WTC11 (cell line): ENCODE data around the gene RRP8. TPM values are rescaled to one million over a fixed set of nuclear protein-coding genes. Genes with fewer than 3 reads are reported as not detected.
A peak's percentile ranks its signal among the peaks of the same experiment; 100 is the strongest.

Source experiments
- ATAC-seq: fragments of 200-7000 bp; cut with Tn5 transposase; 2 replicates; pipeline ENCODE4 v1.10.0; 2021; ENCODE audit warnings: mild to moderate bottlenecking, moderate library complexity
- CTCF ChIA-PET: fragments of 300-600 bp; sonication (Branson Sonifier 250); formaldehyde crosslinking; loops from one replicate; lab custom pipeline; 2021; ENCODE audit warnings: antibody characterized with exemption; lab: Charles Lee
- POLR2A ChIA-PET: fragments of 350-600 bp; sonication (Branson Sonifier 250); formaldehyde crosslinking; loops from one replicate; lab custom pipeline; 2021; ENCODE audit warnings: antibody characterized with exemption; lab: Charles Lee
- DNase-seq: peaks from one replicate; pipeline ENCODE4 v3.0.0; 2021; ENCODE audit warnings: low spot score
- H3K27ac Mint-ChIP-seq: 2 replicates; pipeline ENCODE4 v1.8.0; 2021; ENCODE audit warnings: mixed read lengths
- H3K27me3 Mint-ChIP-seq: 2 replicates; pipeline ENCODE4 v1.8.0; 2021; ENCODE audit warnings: low read depth, mild to moderate bottlenecking, moderate library complexity, mixed read lengths
- H3K36me3 Mint-ChIP-seq: 2 replicates; pipeline ENCODE4 v1.8.0; 2021; ENCODE audit warnings: mixed read lengths
- H3K4me1 Mint-ChIP-seq: 2 replicates; pipeline ENCODE4 v1.8.0; 2022; ENCODE audit warnings: mixed read lengths
- H3K4me3 Mint-ChIP-seq: 2 replicates; pipeline ENCODE4 v1.8.0; 2021; ENCODE audit warnings: mild to moderate bottlenecking, moderate library complexity, mixed read lengths
- H3K9me3 Mint-ChIP-seq: 2 replicates; pipeline ENCODE4 v1.8.0; 2021; ENCODE audit warnings: mixed read lengths
- ARID4B ChIP-seq: sonication (generic); formaldehyde crosslinking; IDR thresholded peaks from 2 replicates; pipeline ENCODE4 v1.8.0; 2023; ENCODE audit warnings: missing genetic modification reagents, mild to moderate bottlenecking, borderline replicate concordance
- CREB1 ChIP-seq: sonication (generic); formaldehyde crosslinking; IDR thresholded peaks from 2 replicates; pipeline ENCODE4 v1.8.0; 2023; ENCODE audit warnings: mild to moderate bottlenecking, missing genetic modification reagents
- E2F5 ChIP-seq: sonication (generic); formaldehyde crosslinking; IDR thresholded peaks from 2 replicates; pipeline ENCODE4 v1.8.1; 2022; ENCODE audit warnings: mild to moderate bottlenecking, moderate library complexity, missing genetic modification reagents
- JAZF1 ChIP-seq: fragments of 250-450 bp; sonication (Bioruptor Pico); IDR thresholded peaks from 2 replicates; pipeline ENCODE4 v1.9.0; 2021; ENCODE audit warnings: moderate library complexity, mild to moderate bottlenecking, inconsistent platforms
- NFATC4 ChIP-seq: fragments of 250-450 bp; sonication (Bioruptor Pico); IDR thresholded peaks from 2 replicates; pipeline ENCODE4 v1.9.0; 2021; ENCODE audit warnings: mild to moderate bottlenecking
- NR3C1 ChIP-seq: sonication (generic); formaldehyde crosslinking; conservative IDR thresholded peaks from 2 replicates; pipeline ENCODE4 v1.8.1; 2023; ENCODE audit warnings: low read depth, mild to moderate bottlenecking, missing genetic modification reagents
- PREB ChIP-seq: sonication (generic); formaldehyde crosslinking; IDR thresholded peaks from 2 replicates; pipeline ENCODE4 v1.8.1; 2022; ENCODE audit warnings: mild to moderate bottlenecking, missing genetic modification reagents, moderate library complexity, borderline replicate concordance
- SMAD4 ChIP-seq: sonication (generic); formaldehyde crosslinking; IDR thresholded peaks from 2 replicates; pipeline ENCODE4 v1.8.0; 2022; ENCODE audit warnings: mild to moderate bottlenecking, missing genetic modification reagents
- SOX15 ChIP-seq: fragments of 250-450 bp; sonication (Bioruptor Pico); IDR thresholded peaks from 2 replicates; pipeline ENCODE4 v1.9.0; 2021; ENCODE audit warnings: mild to moderate bottlenecking
- TEAD1 ChIP-seq: sonication (generic); formaldehyde crosslinking; IDR thresholded peaks from 2 replicates; pipeline ENCODE4 v1.8.0; 2022; ENCODE audit warnings: mild to moderate bottlenecking, missing genetic modification reagents
- USF1 ChIP-seq: sonication (generic); formaldehyde crosslinking; IDR thresholded peaks from 2 replicates; pipeline ENCODE4 v1.8.0; 2022; ENCODE audit warnings: mild to moderate bottlenecking, missing genetic modification reagents
- ZNF138 ChIP-seq: sonication (generic); formaldehyde crosslinking; conservative IDR thresholded peaks from 2 replicates; pipeline ENCODE4 v1.8.1; 2022; ENCODE audit warnings: mild to moderate bottlenecking, moderate library complexity, missing genetic modification reagents
- ZNF317 ChIP-seq: sonication (generic); formaldehyde crosslinking; IDR thresholded peaks from 2 replicates; pipeline ENCODE4 v1.8.1; 2023; ENCODE audit warnings: low read depth, mild to moderate bottlenecking, moderate library complexity, missing genetic modification reagents, borderline replicate concordance
- ZNF423 ChIP-seq: fragments of 250-450 bp; sonication (Bioruptor Pico); IDR thresholded peaks from 2 replicates; pipeline ENCODE4 v2.1.2; 2022; ENCODE audit warnings: mild to moderate bottlenecking, moderate library complexity
- total RNA-seq: library from RNA; stranded (reverse); gene quantifications from 3 replicates; pipeline ENCODE4 v1.2.3, GENCODE V29; 2021
- TF ChIP-seq, protein P1 (sequence below): sonication (generic); formaldehyde crosslinking; IDR thresholded peaks from 2 replicates; pipeline ENCODE4 v1.8.1; 2023; ENCODE audit warnings: mild to moderate bottlenecking, missing genetic modification reagents
- TF ChIP-seq, protein P2 (sequence below): sonication (generic); formaldehyde crosslinking; IDR thresholded peaks from 2 replicates; pipeline ENCODE4 v1.8.1; 2022; ENCODE audit warnings: low read depth, mild to moderate bottlenecking, moderate library complexity, missing genetic modification reagents, borderline replicate concordance
- TF ChIP-seq, protein P3 (sequence below): sonication (generic); formaldehyde crosslinking; IDR thresholded peaks from 2 replicates; pipeline ENCODE4 v1.8.0; 2022; ENCODE audit warnings: mild to moderate bottlenecking, missing genetic modification reagents
- TF ChIP-seq, protein P4 (sequence below): sonication (generic); formaldehyde crosslinking; IDR thresholded peaks from 2 replicates; pipeline ENCODE4 v1.8.1; 2023; ENCODE audit warnings: mild to moderate bottlenecking, moderate library complexity, missing genetic modification reagents
- TF ChIP-seq, protein P5 (sequence below): fragments of 200-600 bp; IDR thresholded peaks from 2 replicates; pipeline ENCODE4 v1.8.0; 2022; ENCODE audit warnings: antibody characterized with exemption

RRP8 gene
- total RNA-seq, 1 experiment from 2014 or later, result 15.0 TPM

DNA sequence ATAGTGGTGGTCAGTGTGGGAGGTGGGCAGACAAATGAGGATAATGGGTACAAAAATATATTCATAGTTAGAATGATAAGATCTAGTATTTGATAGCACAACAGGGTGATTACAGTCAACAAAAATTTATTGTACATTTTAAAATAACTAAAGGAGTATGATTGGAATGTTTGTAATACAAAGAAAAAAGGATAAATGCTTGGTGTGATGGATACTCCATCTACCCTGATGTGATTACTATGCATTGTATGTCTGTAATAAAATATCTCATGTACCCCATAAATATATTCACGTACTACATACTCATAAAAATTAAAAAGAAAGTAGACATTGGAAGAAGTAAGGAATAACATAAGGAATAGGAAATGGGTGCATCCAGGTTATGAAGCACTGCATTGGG is 15.4 kb downstream of the RRP8 start (continued):
- TF ChIP-seq ARID4B (CRISPR knock-in tag) (no peak), PREB (CRISPR knock-in tag) (no peak), USF1 (CRISPR knock-in tag) (no peak), SOX15 (CRISPR knock-in tag) (no peak), JAZF1 (no peak), SMAD4 (CRISPR knock-in tag) (no peak), NR3C1 (CRISPR knock-in tag) (no peak), ZNF423 (CRISPR knock-in tag) (no peak), TEAD1 (CRISPR knock-in tag) (no peak)
- TF ChIP-seq, protein P1, sequence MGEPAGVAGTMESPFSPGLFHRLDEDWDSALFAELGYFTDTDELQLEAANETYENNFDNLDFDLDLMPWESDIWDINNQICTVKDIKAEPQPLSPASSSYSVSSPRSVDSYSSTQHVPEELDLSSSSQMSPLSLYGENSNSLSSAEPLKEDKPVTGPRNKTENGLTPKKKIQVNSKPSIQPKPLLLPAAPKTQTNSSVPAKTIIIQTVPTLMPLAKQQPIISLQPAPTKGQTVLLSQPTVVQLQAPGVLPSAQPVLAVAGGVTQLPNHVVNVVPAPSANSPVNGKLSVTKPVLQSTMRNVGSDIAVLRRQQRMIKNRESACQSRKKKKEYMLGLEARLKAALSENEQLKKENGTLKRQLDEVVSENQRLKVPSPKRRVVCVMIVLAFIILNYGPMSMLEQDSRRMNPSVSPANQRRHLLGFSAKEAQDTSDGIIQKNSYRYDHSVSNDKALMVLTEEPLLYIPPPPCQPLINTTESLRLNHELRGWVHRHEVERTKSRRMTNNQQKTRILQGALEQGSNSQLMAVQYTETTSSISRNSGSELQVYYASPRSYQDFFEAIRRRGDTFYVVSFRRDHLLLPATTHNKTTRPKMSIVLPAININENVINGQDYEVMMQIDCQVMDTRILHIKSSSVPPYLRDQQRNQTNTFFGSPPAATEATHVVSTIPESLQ (CRISPR knock-in tag), result no peak

DNA sequence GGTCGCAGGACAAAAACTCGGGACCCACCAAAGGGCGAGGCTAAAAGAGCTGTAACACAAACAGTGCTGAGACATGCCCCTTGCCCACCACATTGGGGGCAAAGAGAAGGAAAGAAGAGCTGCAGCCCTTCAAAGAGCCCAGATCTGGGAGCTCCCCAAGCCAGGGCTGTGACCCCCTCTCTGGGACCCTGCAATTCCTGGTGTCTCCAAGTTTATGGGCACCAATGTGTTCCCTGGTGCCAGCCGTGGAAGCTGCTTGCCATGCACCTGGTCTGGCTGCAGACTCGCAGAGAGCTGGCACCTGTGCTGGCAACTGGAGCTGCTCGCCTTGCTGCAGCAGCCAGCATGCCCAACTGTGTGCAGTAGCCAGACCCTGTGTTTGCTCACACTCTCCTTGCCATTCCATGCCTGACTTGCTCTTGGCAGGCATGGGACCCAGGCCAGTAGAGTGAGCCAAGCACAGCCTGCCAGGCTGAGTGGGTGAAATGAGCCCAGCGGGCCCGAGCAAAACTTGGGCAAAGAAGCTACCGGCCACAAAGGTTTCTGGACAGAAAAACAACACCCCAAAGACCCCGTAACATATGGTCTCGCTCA is 16.0 kb downstream of the RRP8 start:
- CTCF ChIA-PET, result interaction anchor here (0.9 to 1.8 kb wide), 6 partner anchors 16 to 209 kb away, joined by 3 to 12 read pairs (median 5); partner anchors contain the start of gene TAF10
- peak; percentile 29 for ATAC-seq
- H3K4me1 Mint-ChIP-seq, result no peaks in the 10 kb centered on the region
- TF ChIP-seq, protein P2, sequence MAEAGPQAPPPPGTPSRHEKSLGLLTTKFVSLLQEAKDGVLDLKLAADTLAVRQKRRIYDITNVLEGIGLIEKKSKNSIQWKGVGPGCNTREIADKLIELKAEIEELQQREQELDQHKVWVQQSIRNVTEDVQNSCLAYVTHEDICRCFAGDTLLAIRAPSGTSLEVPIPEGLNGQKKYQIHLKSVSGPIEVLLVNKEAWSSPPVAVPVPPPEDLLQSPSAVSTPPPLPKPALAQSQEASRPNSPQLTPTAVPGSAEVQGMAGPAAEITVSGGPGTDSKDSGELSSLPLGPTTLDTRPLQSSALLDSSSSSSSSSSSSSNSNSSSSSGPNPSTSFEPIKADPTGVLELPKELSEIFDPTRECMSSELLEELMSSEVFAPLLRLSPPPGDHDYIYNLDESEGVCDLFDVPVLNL, result no peak
- TF ChIP-seq ZNF317, result no peak
- TF ChIP-seq, protein P3, sequence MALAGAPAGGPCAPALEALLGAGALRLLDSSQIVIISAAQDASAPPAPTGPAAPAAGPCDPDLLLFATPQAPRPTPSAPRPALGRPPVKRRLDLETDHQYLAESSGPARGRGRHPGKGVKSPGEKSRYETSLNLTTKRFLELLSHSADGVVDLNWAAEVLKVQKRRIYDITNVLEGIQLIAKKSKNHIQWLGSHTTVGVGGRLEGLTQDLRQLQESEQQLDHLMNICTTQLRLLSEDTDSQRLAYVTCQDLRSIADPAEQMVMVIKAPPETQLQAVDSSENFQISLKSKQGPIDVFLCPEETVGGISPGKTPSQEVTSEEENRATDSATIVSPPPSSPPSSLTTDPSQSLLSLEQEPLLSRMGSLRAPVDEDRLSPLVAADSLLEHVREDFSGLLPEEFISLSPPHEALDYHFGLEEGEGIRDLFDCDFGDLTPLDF, result no peak
- no peak for TF ChIP-seq E2F5
- no peak for TF ChIP-seq ZNF138 (CRISPR knock-in tag)
- TF ChIP-seq, protein P4, sequence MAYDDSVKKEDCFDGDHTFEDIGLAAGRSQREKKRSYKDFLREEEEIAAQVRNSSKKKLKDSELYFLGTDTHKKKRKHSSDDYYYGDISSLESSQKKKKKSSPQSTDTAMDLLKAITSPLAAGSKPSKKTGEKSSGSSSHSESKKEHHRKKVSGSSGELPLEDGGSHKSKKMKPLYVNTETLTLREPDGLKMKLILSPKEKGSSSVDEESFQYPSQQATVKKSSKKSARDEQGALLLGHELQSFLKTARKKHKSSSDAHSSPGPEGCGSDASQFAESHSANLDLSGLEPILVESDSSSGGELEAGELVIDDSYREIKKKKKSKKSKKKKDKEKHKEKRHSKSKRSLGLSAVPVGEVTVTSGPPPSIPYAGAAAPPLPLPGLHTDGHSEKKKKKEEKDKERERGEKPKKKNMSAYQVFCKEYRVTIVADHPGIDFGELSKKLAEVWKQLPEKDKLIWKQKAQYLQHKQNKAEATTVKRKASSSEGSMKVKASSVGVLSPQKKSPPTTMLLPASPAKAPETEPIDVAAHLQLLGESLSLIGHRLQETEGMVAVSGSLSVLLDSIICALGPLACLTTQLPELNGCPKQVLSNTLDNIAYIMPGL, result no peak
- TF ChIP-seq CREB1 (CRISPR knock-in tag), result no peak
- TF ChIP-seq, protein P5, sequence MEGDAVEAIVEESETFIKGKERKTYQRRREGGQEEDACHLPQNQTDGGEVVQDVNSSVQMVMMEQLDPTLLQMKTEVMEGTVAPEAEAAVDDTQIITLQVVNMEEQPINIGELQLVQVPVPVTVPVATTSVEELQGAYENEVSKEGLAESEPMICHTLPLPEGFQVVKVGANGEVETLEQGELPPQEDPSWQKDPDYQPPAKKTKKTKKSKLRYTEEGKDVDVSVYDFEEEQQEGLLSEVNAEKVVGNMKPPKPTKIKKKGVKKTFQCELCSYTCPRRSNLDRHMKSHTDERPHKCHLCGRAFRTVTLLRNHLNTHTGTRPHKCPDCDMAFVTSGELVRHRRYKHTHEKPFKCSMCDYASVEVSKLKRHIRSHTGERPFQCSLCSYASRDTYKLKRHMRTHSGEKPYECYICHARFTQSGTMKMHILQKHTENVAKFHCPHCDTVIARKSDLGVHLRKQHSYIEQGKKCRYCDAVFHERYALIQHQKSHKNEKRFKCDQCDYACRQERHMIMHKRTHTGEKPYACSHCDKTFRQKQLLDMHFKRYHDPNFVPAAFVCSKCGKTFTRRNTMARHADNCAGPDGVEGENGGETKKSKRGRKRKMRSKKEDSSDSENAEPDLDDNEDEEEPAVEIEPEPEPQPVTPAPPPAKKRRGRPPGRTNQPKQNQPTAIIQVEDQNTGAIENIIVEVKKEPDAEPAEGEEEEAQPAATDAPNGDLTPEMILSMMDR, result no peak
- no peak for TF ChIP-seq USF1 (CRISPR knock-in tag)
- no peak for TF ChIP-seq NFATC4 (CRISPR knock-in tag)

More for the DNA sequence above, 16.0 kb downstream of the RRP8 start:
- peaks cover 3% of the 10 kb centered on the region for H3K36me3 Mint-ChIP-seq
- no peak overlapping the region for H3K27ac Mint-ChIP-seq
- POLR2A ChIA-PET, result interaction anchor here (1.1 kb wide), 1 partner anchor 106 kb away, joined by 3 read pairs; the partner anchor contains the start of genes ARFIP2 and TIMM10B
- no peak for DNase-seq
- no peak overlapping the region for H3K4me3 Mint-ChIP-seq
- H3K9me3 Mint-ChIP-seq, result peaks cover 30% of the 10 kb centered on the region
- no peaks in the 10 kb centered on the region for H3K27me3 Mint-ChIP-seq
